H1 (cell line): ENCODE results near the gene INPP5F. TPM values are rescaled to one million over a fixed set of nuclear protein-coding genes. Genes with fewer than 3 reads are reported as not detected.

ENCODE experiments used
- ASH2L ChIP-seq: fragments of 200-600, 300-600 bp; sonication (generic); IDR thresholded peaks from one replicate; pipeline ENCODE4 v1.7.1; 2017; ENCODE audit warnings: low read length
- ATF2 ChIP-seq: IDR thresholded peaks from 2 replicates; pipeline ENCODE4 v1.6.1; 2012; ENCODE audit warnings: low read length, inconsistent platforms
- JUND ChIP-seq: IDR thresholded peaks from 2 replicates; pipeline ENCODE4 v1.6.1; 2011; ENCODE audit warnings: mild to moderate bottlenecking, improper control_type of control experiment, low read length
- KDM1A ChIP-seq: fragments of 200-600, 300-600 bp; sonication (generic); IDR thresholded peaks from 2 replicates; pipeline ENCODE4 v1.7.1; 2016; ENCODE audit warnings: mild to moderate bottlenecking, low read length, borderline replicate concordance
- POLR2A ChIP-seq, 2 experiments: IDR thresholded peaks; 1 replicate in 1 of 2; 2 replicates in 1 of 2; pipeline ENCODE4 v1.6.1; 2011; ENCODE audit warnings: low read depth in 2 of 2, low read length in 2 of 2, mild to moderate bottlenecking in 2 of 2; ENCODE audit errors: control extremely low read depth in 1 of 2
- POLR2AphosphoS5 ChIP-seq: IDR thresholded peaks from 2 replicates; pipeline ENCODE4 v1.6.1; 2011; ENCODE audit warnings: low read depth, low read length
- POU5F1 ChIP-seq: IDR thresholded peaks from 2 replicates; pipeline ENCODE4 v1.6.1; 2011; ENCODE audit warnings: low read depth, mild to moderate bottlenecking, low read length, moderate library complexity
- SP1 ChIP-seq: IDR thresholded peaks from 2 replicates; pipeline ENCODE4 v1.6.1; 2011; ENCODE audit warnings: low read depth, low read length
- TBP ChIP-seq: IDR thresholded peaks from 2 replicates; pipeline ENCODE4 v1.6.1; 2011; ENCODE audit warnings: low read depth, low read length, improper control_type of control experiment
- polyA plus RNA-seq, 7 experiments: library from polyadenylated mRNA; depleted of rRNA in 3 of 7; stranded (reverse) in 5 of 7; unstranded in 2 of 7; fragments of >200 nt in 5 of 7; fragments of 200-250 nt in 2 of 7; gene quantifications; 1 replicate in 5 of 7; 2 replicates in 1 of 7; 4 replicates in 1 of 7; pipeline versions ENCODE4 v1.2.1 to v1.2.3, GENCODE V29; 2011 to 2013; ENCODE audit warnings: missing spikeins in 2 of 7, mixed read lengths in 2 of 7
- total RNA-seq: library from RNA; stranded (reverse); fragmentation: NEBNext Ultra II Directional; extraction: Animal tissue kit (Norgen Biotek cat#: 25700); gene quantifications from 2 replicates; pipeline ENCODE4 v1.2.1, GENCODE V29; 2021
- TF ChIP-seq, protein P1 (sequence below), 3 experiments: IDR thresholded peaks; 1 replicate in 2 of 3; 2 replicates in 1 of 3; pipeline versions ENCODE4 v1.5.1 to v1.6.1; 2011; ENCODE audit warnings: low read length in 3 of 3, mild to moderate bottlenecking in 3 of 3, inconsistent platforms in 2 of 3, low read depth in 1 of 3, moderate library complexity in 1 of 3; ENCODE audit not compliant: insufficient read depth in 1 of 3; ENCODE audit errors: control extremely low read depth in 1 of 3

The INPP5F gene
- total and polyA plus RNA-seq, 2 of the 8 experiments (the other 6 are each of a cell fraction or from before 2014, with no cell fraction given), result 50.1 to 101 TPM

- TF ChIP-seq, protein P1, sequence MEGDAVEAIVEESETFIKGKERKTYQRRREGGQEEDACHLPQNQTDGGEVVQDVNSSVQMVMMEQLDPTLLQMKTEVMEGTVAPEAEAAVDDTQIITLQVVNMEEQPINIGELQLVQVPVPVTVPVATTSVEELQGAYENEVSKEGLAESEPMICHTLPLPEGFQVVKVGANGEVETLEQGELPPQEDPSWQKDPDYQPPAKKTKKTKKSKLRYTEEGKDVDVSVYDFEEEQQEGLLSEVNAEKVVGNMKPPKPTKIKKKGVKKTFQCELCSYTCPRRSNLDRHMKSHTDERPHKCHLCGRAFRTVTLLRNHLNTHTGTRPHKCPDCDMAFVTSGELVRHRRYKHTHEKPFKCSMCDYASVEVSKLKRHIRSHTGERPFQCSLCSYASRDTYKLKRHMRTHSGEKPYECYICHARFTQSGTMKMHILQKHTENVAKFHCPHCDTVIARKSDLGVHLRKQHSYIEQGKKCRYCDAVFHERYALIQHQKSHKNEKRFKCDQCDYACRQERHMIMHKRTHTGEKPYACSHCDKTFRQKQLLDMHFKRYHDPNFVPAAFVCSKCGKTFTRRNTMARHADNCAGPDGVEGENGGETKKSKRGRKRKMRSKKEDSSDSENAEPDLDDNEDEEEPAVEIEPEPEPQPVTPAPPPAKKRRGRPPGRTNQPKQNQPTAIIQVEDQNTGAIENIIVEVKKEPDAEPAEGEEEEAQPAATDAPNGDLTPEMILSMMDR (IDR thresholded peaks at IDR 0.05; ENCODE audit: control extremely low read depth in 1 of 3, insufficient read depth in 1 of 3, low read depth in 1 of 3, low read length in 3 of 3), result no peak
- TF ChIP-seq TBP, result no peak
- TF ChIP-seq ATF2, result no peak
- no peak for TF ChIP-seq SP1
- TF ChIP-seq JUND, result no peak
- TF ChIP-seq KDM1A, result no peak
- TF ChIP-seq POLR2A (IDR thresholded peaks at IDR 0.05; ENCODE audit: control extremely low read depth in 1 of 2, low read depth in 2 of 2, low read length in 2 of 2), result no peak
- TF ChIP-seq POLR2AphosphoS5, result no peak
- no peak for TF ChIP-seq POU5F1
- TF ChIP-seq ASH2L, result no peak
Observed at GRCh38 chr10:119807960-119808697, 82.3 kb downstream of the INPP5F start (continued).
